Measurements from ENCODE around the gene DPYSL5.

DNA sequence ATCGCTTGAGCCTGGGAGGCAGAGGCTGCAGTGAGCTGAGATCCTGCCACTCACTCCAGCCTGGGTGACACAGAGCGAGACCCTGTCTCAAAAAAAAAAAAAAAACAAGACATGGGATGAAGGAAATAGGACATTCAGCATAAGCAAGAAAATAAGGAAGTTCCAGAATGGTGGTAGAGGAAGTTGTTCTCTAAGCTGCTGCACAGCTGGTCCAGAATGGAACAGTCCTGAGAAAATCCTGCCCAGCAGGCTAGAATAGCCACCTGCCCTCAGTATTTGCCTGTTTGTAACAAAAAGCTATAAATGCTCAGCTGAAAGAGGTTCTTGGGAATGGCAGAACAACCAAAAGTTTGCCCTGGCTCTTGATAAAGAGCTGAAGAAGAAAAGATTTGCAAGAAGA is 111.4 kb downstream of the DPYSL5 start:
- TF ChIP-seq, protein P1, sequence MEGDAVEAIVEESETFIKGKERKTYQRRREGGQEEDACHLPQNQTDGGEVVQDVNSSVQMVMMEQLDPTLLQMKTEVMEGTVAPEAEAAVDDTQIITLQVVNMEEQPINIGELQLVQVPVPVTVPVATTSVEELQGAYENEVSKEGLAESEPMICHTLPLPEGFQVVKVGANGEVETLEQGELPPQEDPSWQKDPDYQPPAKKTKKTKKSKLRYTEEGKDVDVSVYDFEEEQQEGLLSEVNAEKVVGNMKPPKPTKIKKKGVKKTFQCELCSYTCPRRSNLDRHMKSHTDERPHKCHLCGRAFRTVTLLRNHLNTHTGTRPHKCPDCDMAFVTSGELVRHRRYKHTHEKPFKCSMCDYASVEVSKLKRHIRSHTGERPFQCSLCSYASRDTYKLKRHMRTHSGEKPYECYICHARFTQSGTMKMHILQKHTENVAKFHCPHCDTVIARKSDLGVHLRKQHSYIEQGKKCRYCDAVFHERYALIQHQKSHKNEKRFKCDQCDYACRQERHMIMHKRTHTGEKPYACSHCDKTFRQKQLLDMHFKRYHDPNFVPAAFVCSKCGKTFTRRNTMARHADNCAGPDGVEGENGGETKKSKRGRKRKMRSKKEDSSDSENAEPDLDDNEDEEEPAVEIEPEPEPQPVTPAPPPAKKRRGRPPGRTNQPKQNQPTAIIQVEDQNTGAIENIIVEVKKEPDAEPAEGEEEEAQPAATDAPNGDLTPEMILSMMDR (IDR thresholded peaks at IDR 0.05), result no peak
- TF ChIP-seq POLR2AphosphoS5 (IDR thresholded peaks at IDR 0.05), result no peak
- no peak for TF ChIP-seq POLR2A (IDR thresholded peaks at IDR 0.05; ENCODE audit: low read depth)
- TF ChIP-seq EP300 (IDR thresholded peaks at IDR 0.05), result no peak
